Measurements from ENCODE around the gene KRTAP3-2. TPM values are rescaled to one million over a fixed set of nuclear protein-coding genes. Genes with fewer than 3 reads are reported as not detected.

Gene KRTAP3-2
- total RNA-seq, 2 experiments from 2014 or later, result not detected

DNA sequence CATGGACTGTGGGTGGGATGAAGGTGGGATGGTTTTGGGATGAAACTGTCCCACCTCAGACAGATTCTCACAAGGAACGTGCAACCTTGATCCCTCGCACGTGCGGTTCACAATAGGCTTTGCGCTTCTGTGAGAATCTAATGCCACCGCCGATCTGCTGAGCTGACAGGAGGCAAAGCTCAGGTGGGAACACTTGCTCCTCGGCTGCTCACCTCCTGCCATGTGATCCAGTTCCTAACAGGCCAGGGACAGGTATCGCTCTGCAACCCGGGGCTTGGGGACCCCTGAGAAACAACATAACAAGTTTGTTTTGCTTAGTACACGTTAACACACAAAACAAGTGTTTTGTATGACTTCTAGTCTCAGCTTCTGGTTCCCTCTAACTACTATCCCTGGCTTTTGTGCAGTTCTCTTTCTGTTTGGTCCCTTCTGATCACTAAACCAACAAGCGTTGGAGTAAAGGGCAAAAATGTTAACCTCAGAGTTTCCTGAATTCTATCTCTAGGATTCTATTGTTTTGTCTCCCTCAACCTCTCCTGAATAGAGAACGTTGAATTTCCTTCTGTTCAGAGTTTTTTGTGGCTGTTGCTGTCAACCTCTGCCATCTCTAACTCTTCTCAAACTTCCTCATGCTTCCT is 17.0 kb upstream of the KRTAP3-2 start:
- ChIA-PET CTCF (ENCODE audit: unreplicated experiment) (no interaction called here), POLR2A (no interaction called here)
- no peaks in the 10 kb centered on the region for H3K79me2 ChIP-seq (ENCODE audit: insufficient read depth, low read depth, low read length)
- no peak for DNase-seq (ENCODE audit: low spot score)
- no peak overlapping the region for H3K27ac ChIP-seq (ENCODE audit: low read depth, low read length, poor library complexity, severe bottlenecking)
- H3K9me2 ChIP-seq (ENCODE audit: insufficient read depth, low read length), result no peaks in the 10 kb centered on the region
- H3K4me3 ChIP-seq (ENCODE audit: low read depth, low read length, poor library complexity, severe bottlenecking), result no peak overlapping the region
- BruUV-seq (replicated peaks), result no TSS peak
- TF ChIP-seq, protein P1, sequence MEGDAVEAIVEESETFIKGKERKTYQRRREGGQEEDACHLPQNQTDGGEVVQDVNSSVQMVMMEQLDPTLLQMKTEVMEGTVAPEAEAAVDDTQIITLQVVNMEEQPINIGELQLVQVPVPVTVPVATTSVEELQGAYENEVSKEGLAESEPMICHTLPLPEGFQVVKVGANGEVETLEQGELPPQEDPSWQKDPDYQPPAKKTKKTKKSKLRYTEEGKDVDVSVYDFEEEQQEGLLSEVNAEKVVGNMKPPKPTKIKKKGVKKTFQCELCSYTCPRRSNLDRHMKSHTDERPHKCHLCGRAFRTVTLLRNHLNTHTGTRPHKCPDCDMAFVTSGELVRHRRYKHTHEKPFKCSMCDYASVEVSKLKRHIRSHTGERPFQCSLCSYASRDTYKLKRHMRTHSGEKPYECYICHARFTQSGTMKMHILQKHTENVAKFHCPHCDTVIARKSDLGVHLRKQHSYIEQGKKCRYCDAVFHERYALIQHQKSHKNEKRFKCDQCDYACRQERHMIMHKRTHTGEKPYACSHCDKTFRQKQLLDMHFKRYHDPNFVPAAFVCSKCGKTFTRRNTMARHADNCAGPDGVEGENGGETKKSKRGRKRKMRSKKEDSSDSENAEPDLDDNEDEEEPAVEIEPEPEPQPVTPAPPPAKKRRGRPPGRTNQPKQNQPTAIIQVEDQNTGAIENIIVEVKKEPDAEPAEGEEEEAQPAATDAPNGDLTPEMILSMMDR (conservative IDR thresholded peaks at IDR 0.05; ENCODE audit: low read length), result no peak
- TF ChIP-seq EZH2phosphoT487 (IDR thresholded peaks at IDR 0.05; ENCODE audit: borderline replicate concordance, low read depth, low read length), result no peak
- no peak overlapping the region for H2AFZ ChIP-seq (ENCODE audit: low read length)
- no peaks in the 10 kb centered on the region for H3K36me3 ChIP-seq (ENCODE audit: insufficient read depth, low read length)
- no peak overlapping the region for H3K4me2 ChIP-seq (ENCODE audit: low read length)
- H3K9me3 ChIP-seq (ENCODE audit: low read length), result no peaks in the 10 kb centered on the region
- no peaks in the 10 kb centered on the region for H4K20me1 ChIP-seq (ENCODE audit: insufficient read depth, low read length)
- intact Hi-C loops (cut with micrococcal nuclease; ENCODE audit: unreplicated experiment), result no loop called here
- no peaks in the 10 kb centered on the region for H3K4me1 ChIP-seq (ENCODE audit: insufficient read depth, low read length, poor library complexity, severe bottlenecking)

DNA sequence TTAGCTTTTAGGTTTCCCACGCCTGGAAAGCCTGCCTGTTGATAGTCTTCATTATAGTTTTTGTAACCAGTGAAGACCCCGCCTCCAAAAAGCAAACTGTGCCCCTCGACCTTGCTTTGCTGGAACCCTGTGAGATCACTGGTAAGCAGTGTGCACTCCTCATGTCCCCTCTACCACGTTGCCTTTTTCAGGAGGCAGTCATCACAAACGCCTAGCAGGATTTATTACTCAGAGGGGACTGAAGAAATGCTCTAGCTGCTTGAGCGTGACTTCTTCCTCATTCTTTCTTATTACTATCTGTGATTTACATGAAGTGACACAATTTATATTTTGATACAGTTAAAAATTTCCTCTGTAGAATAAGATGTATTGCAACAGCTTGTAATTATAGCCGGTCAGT is 15.7 kb upstream of the KRTAP3-2 start:
- no peak overlapping the region for H2AFZ ChIP-seq (ENCODE audit: low read length)
- no peaks in the 10 kb centered on the region for H3K79me2 ChIP-seq (ENCODE audit: insufficient read depth, low read depth, low read length)
- CTCF ChIA-PET (ENCODE audit: unreplicated experiment), result no interaction called here
- no peak overlapping the region for H3K27ac ChIP-seq (ENCODE audit: low read depth, low read length, poor library complexity, severe bottlenecking)
- H3K4me2 ChIP-seq (ENCODE audit: low read length), result no peak overlapping the region
- DNase-seq (ENCODE audit: low spot score), result no peak
- BruUV-seq (replicated peaks), result no TSS peak
- no peaks in the 10 kb centered on the region for H3K9me3 ChIP-seq (ENCODE audit: low read length)
- no peaks in the 10 kb centered on the region for H3K4me1 ChIP-seq (ENCODE audit: insufficient read depth, low read length, poor library complexity, severe bottlenecking)
- H3K36me3 ChIP-seq (ENCODE audit: insufficient read depth, low read length), result no peaks in the 10 kb centered on the region
- no peak overlapping the region for H3K4me3 ChIP-seq (ENCODE audit: low read depth, low read length, poor library complexity, severe bottlenecking)
- H4K20me1 ChIP-seq (ENCODE audit: insufficient read depth, low read length), result no peaks in the 10 kb centered on the region
- POLR2A ChIA-PET, result no interaction called here
- intact Hi-C loops (cut with micrococcal nuclease; ENCODE audit: unreplicated experiment), result no loop called here
- TF ChIP-seq, protein P1 (conservative IDR thresholded peaks at IDR 0.05; ENCODE audit: low read length), result no peak
- TF ChIP-seq EZH2phosphoT487 (IDR thresholded peaks at IDR 0.05; ENCODE audit: borderline replicate concordance, low read depth, low read length), result no peak
- no peaks in the 10 kb centered on the region for H3K9me2 ChIP-seq (ENCODE audit: insufficient read depth, low read length)

- ChIA-PET CTCF (ENCODE audit: unreplicated experiment) (no interaction called here), POLR2A (no interaction called here)
- H3K36me3 ChIP-seq (ENCODE audit: insufficient read depth, low read length), result no peaks in the 10 kb centered on the region
- no peaks in the 10 kb centered on the region for H3K9me2 ChIP-seq (ENCODE audit: insufficient read depth, low read length)
- no peak overlapping the region for H3K27ac ChIP-seq (ENCODE audit: low read depth, low read length, poor library complexity, severe bottlenecking)
- BruUV-seq (replicated peaks), result no TSS peak
- H3K4me1 ChIP-seq (ENCODE audit: insufficient read depth, low read length, poor library complexity, severe bottlenecking), result no peaks in the 10 kb centered on the region
- H2AFZ ChIP-seq (ENCODE audit: low read length), result no peak overlapping the region
- H3K9me3 ChIP-seq (ENCODE audit: low read length), result no peaks in the 10 kb centered on the region
- no peak for DNase-seq (ENCODE audit: low spot score)
- intact Hi-C loops (cut with micrococcal nuclease; ENCODE audit: unreplicated experiment), result no loop called here
- no peak overlapping the region for H3K4me2 ChIP-seq (ENCODE audit: low read length)
- no peak overlapping the region for H3K4me3 ChIP-seq (ENCODE audit: low read depth, low read length, poor library complexity, severe bottlenecking)
- TF ChIP-seq EZH2phosphoT487 (IDR thresholded peaks at IDR 0.05; ENCODE audit: borderline replicate concordance, low read depth, low read length), result no peak
- TF ChIP-seq, protein P1 (conservative IDR thresholded peaks at IDR 0.05; ENCODE audit: low read length), result no peak
- no peaks in the 10 kb centered on the region for H3K79me2 ChIP-seq (ENCODE audit: insufficient read depth, low read depth, low read length)
- H4K20me1 ChIP-seq (ENCODE audit: insufficient read depth, low read length), result no peaks in the 10 kb centered on the region
Observed at GRCh38 chr17:41013606-41014005, 13.9 kb upstream of the KRTAP3-2 start.

Data from OCI-LY7 (cell line).